Breast epithelium (tissue), 3 donors: ENCODE data around the gene ARHGAP30.

Experiments
- POLR2A ChIP-seq: fragments of 450-650 bp; IDR thresholded peaks from one replicate; pipeline ENCODE4 v1.6.1; 2016; ENCODE audit warnings: antibody characterized with exemption, mild to moderate bottlenecking, moderate library complexity
- TF ChIP-seq, protein P1 (sequence below), 3 donors: fragments of 450-650 bp; IDR thresholded peaks; one replicate each; pipeline ENCODE4 v1.5.1; 2016 to 2017; ENCODE audit warnings: antibody characterized with exemption in 3 of 3, mild to moderate bottlenecking in 3 of 3, moderate library complexity in 3 of 3

DNA sequence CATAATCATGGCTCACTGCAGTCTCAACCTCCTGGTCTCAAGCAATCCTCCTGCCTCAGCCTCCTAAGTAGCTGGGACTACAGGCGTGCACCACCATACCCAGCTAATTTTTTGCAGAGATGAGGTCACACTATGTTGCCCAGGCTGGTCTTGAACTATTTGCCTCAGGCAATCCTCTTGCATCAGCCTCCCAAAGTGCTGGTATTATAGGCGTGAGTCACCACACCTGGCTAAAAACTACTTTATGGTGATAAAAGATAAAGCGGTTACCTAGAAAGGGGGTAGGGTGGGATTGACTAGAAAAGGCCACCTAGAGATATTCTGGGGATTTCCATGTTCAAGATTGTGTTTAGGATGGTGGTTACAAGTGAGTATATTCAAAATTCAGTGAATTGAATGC is 35.9 kb downstream of the ARHGAP30 start:
- TF ChIP-seq, protein P1, sequence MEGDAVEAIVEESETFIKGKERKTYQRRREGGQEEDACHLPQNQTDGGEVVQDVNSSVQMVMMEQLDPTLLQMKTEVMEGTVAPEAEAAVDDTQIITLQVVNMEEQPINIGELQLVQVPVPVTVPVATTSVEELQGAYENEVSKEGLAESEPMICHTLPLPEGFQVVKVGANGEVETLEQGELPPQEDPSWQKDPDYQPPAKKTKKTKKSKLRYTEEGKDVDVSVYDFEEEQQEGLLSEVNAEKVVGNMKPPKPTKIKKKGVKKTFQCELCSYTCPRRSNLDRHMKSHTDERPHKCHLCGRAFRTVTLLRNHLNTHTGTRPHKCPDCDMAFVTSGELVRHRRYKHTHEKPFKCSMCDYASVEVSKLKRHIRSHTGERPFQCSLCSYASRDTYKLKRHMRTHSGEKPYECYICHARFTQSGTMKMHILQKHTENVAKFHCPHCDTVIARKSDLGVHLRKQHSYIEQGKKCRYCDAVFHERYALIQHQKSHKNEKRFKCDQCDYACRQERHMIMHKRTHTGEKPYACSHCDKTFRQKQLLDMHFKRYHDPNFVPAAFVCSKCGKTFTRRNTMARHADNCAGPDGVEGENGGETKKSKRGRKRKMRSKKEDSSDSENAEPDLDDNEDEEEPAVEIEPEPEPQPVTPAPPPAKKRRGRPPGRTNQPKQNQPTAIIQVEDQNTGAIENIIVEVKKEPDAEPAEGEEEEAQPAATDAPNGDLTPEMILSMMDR (IDR thresholded peaks at IDR 0.05) = no peak
- no peak for TF ChIP-seq POLR2A
